Karpas-422 (cell line): Measurements from ENCODE around the gene RPGRIP1L. TPM values are rescaled to one million over a fixed set of nuclear protein-coding genes. Genes with fewer than 3 reads are reported as not detected.

ENCODE experiments used
- DNase-seq: peaks from one replicate; pipeline ENCODE4 v3.0.0-alpha.2; 2015
- H2AFZ ChIP-seq: fragments of 200-600 bp; sonication (generic); 2 replicates; pipeline ENCODE4 v1.6.1; 2014; ENCODE audit warnings: antibody characterized with exemption, low read length, mixed read lengths
- H3K27ac ChIP-seq: fragments of 200-600 bp; sonication (generic); 2 replicates; pipeline ENCODE4 v1.5.1; 2014; ENCODE audit warnings: mild to moderate bottlenecking, low read length, moderate library complexity
- H3K27me3 ChIP-seq: fragments of 200-600 bp; sonication (generic); 2 replicates; pipeline ENCODE4 v1.6.1; 2014; ENCODE audit warnings: low read length, mixed read lengths
- H3K36me3 ChIP-seq: fragments of 200-600 bp; sonication (generic); 2 replicates; pipeline ENCODE4 v1.6.1; 2014; ENCODE audit warnings: low read length, mixed read lengths; ENCODE audit not compliant: insufficient read depth
- H3K4me1 ChIP-seq: fragments of 200-600 bp; sonication (generic); 2 replicates; pipeline ENCODE4 v1.6.1; 2014; ENCODE audit warnings: mild to moderate bottlenecking, low read length, mixed read lengths
- H3K4me2 ChIP-seq: fragments of 200-600 bp; sonication (generic); 2 replicates; pipeline ENCODE4 v1.6.1; 2014; ENCODE audit warnings: low read length, low read depth, mild to moderate bottlenecking; ENCODE audit not compliant: poor library complexity, severe bottlenecking
- H3K4me3 ChIP-seq: fragments of 200-600 bp; sonication (generic); 2 replicates; pipeline ENCODE4 v1.5.1; 2014; ENCODE audit warnings: mild to moderate bottlenecking, antibody characterized with exemption, low read length, mixed read lengths
- H3K79me2 ChIP-seq: fragments of 200-600 bp; sonication (generic); 2 replicates; pipeline ENCODE4 v1.6.1; 2014; ENCODE audit warnings: mild to moderate bottlenecking, low read length, mixed read lengths
- H3K9ac ChIP-seq: fragments of 200-600 bp; sonication (generic); 2 replicates; pipeline ENCODE4 v1.6.0; 2014; ENCODE audit warnings: low read length
- H3K9me2 ChIP-seq: fragments of 200-600 bp; sonication (generic), shearing (Covaris generic); replicated peaks from 2 replicates; pipeline ENCODE4 v1.6.0; 2014; ENCODE audit warnings: mild to moderate bottlenecking, low read length, moderate library complexity; ENCODE audit not compliant: insufficient read depth
- H3K9me3 ChIP-seq: fragments of 300-700, 200-600 bp; sonication (generic); 2 replicates; pipeline ENCODE4 v1.6.1; 2014; ENCODE audit warnings: low read length, mixed read lengths
- H4K20me1 ChIP-seq: fragments of 200-600 bp; sonication (generic); 2 replicates; pipeline ENCODE4 v1.6.1; 2014; ENCODE audit warnings: mild to moderate bottlenecking, antibody characterized with exemption, low read length, low read depth; ENCODE audit not compliant: insufficient read depth
- total RNA-seq: library from RNA; depleted of rRNA; stranded (reverse); fragments of >200 nt; shearing (Covaris generic); gene quantifications from 2 replicates; pipeline ENCODE4 v1.2.3, GENCODE V29; 2014; ENCODE audit warnings: low replicate concordance

RPGRIP1L gene
- total RNA-seq, 1 experiment from 2014 or later = 19.1 TPM

DNA sequence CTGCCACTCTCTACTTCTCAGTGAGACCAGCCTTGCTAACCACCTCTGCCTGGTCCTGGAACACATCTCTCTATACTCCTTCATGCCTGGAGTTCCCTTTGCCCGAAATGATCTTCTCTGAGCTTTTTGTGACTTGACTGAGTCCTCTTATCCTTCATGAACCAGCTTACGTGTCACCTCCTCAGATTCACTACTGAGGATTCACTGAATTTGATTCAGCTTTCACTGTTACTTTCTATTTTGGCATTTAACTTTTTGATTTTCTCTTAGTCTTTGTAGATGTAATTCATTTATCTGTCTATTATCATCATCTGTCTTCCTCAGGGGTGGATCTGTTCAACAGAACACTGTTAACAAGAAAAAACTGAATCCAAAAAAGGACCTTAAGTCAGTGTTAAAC, 95.6 kb downstream of the RPGRIP1L start:
- H3K27me3 ChIP-seq = no peaks in the 10 kb centered on the region
- H4K20me1 ChIP-seq = no peaks in the 10 kb centered on the region
- H3K27ac ChIP-seq = peak overlapping the region; percentile 47
- peaks cover 21% of the 10 kb centered on the region for H3K4me1 ChIP-seq
- no peaks in the 10 kb centered on the region for H3K9me2 ChIP-seq
- peaks cover 16% of the 10 kb centered on the region; the same call in 1 of the 2 replicates for H3K36me3 ChIP-seq
- H2AFZ ChIP-seq = no peak overlapping the region
- DNase-seq = no peak
- H3K79me2 ChIP-seq = peaks cover 4% of the 10 kb centered on the region; the same call in 1 of the 2 replicates
- H3K9ac ChIP-seq = no peak overlapping the region
- no peak overlapping the region for H3K4me3 ChIP-seq
- H3K9me3 ChIP-seq = no peaks in the 10 kb centered on the region
- H3K4me2 ChIP-seq = no peak overlapping the region

DNA sequence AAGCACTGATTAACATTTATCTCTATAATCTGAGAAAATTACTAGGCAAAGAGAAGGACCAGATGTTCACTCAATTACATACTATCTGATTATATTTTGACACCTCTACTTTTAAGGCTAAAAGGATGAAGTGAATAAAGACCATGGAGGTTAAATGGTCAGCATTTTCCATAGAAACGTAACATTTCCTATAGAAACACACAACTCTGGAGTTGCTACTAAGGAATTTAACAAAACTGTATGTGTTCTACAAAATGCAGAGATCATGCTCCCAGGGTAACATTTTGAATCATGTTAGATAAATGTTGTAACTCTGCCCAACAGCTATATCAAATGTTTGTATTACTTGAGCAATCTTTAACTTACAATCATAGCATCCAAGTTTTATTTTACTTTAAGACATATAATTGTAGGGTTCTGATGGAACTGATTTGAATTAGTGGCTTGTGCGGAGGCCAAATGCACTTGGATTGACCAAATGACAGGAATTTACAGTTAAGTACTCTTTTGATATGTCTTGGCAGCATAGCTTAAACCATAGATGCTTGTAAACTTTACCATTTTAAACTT, 97.7 kb downstream of the RPGRIP1L start:
- H3K36me3 ChIP-seq = peaks cover 11% of the 10 kb centered on the region; the same call in 1 of the 2 replicates
- H3K4me2 ChIP-seq = no peak overlapping the region
- H4K20me1 ChIP-seq = no peaks in the 10 kb centered on the region
- no peak for DNase-seq
- H3K79me2 ChIP-seq = no peaks in the 10 kb centered on the region
- no peak overlapping the region for H3K4me3 ChIP-seq
- no peaks in the 10 kb centered on the region for H3K27me3 ChIP-seq
- peaks cover 30% of the 10 kb centered on the region for H3K4me1 ChIP-seq
- no peak overlapping the region for H2AFZ ChIP-seq
- H3K9me3 ChIP-seq = no peaks in the 10 kb centered on the region
- H3K9me2 ChIP-seq = no peaks in the 10 kb centered on the region
- H3K9ac ChIP-seq = no peak overlapping the region
- H3K27ac ChIP-seq = no peak overlapping the region

- no peak for DNase-seq
- peaks cover 35% of the 10 kb centered on the region for H3K4me1 ChIP-seq
- H4K20me1 ChIP-seq = no peaks in the 10 kb centered on the region
- H3K27ac ChIP-seq = no peak overlapping the region
- no peak overlapping the region for H2AFZ ChIP-seq
- no peak overlapping the region for H3K4me3 ChIP-seq
- no peaks in the 10 kb centered on the region for H3K9me2 ChIP-seq
- H3K9me3 ChIP-seq = no peaks in the 10 kb centered on the region
- no peaks in the 10 kb centered on the region for H3K27me3 ChIP-seq
- H3K79me2 ChIP-seq = no peaks in the 10 kb centered on the region
- no peak overlapping the region for H3K9ac ChIP-seq
- no peak overlapping the region for H3K4me2 ChIP-seq
- H3K36me3 ChIP-seq = peaks cover 10% of the 10 kb centered on the region; the same call in 1 of the 2 replicates
Observed at GRCh38 chr16:53605356-53605755, 98.3 kb downstream of the RPGRIP1L start.

- H4K20me1 ChIP-seq = no peaks in the 10 kb centered on the region
- no peaks in the 10 kb centered on the region for H3K79me2 ChIP-seq
- no peak for DNase-seq
- H2AFZ ChIP-seq = no peak overlapping the region
- no peak overlapping the region for H3K4me3 ChIP-seq
- H3K9me3 ChIP-seq = no peaks in the 10 kb centered on the region
- H3K9ac ChIP-seq = no peak overlapping the region
- peaks cover 19% of the 10 kb centered on the region; the same call in 1 of the 2 replicates for H3K36me3 ChIP-seq
- H3K4me2 ChIP-seq = no peak overlapping the region
- peaks cover 14% of the 10 kb centered on the region for H3K4me1 ChIP-seq
- no peak overlapping the region for H3K27ac ChIP-seq
- no peaks in the 10 kb centered on the region for H3K9me2 ChIP-seq
- no peaks in the 10 kb centered on the region for H3K27me3 ChIP-seq
Observed at GRCh38 chr16:53601961-53602360, 101.7 kb downstream of the RPGRIP1L start.

- Histone ChIP-seq H2AFZ (no peak overlapping the region), H3K9ac (no peak overlapping the region), H3K36me3 (peaks cover 25% of the 10 kb centered on the region; the same call in 1 of the 2 replicates), H4K20me1 (no peaks in the 10 kb centered on the region), H3K27ac (0 out of 2 replicates have a peak overlapping the region, but pooled peaks have one; percentile 18), H3K27me3 (no peaks in the 10 kb centered on the region), H3K9me3 (no peaks in the 10 kb centered on the region), H3K4me3 (no peak overlapping the region), H3K79me2 (no peaks in the 10 kb centered on the region), H3K4me1 (peaks cover 14% of the 10 kb centered on the region), H3K9me2 (no peaks in the 10 kb centered on the region), H3K4me2 (no peak overlapping the region)
- no peak for DNase-seq
Observed at GRCh38 chr16:53600616-53601015, 103.0 kb downstream of the RPGRIP1L start.

GRCh38 chr16:53600126-53600525, 103.5 kb downstream of the RPGRIP1L start:
- Histone ChIP-seq H3K4me1 (peaks cover 14% of the 10 kb centered on the region), H2AFZ (no peak overlapping the region), H3K79me2 (no peaks in the 10 kb centered on the region), H3K9me2 (no peaks in the 10 kb centered on the region), H3K4me2 (no peak overlapping the region), H3K9ac (no peak overlapping the region), H4K20me1 (no peaks in the 10 kb centered on the region), H3K27ac (no peak overlapping the region), H3K4me3 (no peak overlapping the region), H3K9me3 (no peaks in the 10 kb centered on the region), H3K36me3 (peaks cover 25% of the 10 kb centered on the region; the same call in 1 of the 2 replicates), H3K27me3 (no peaks in the 10 kb centered on the region)
- DNase-seq = no peak

GRCh38 chr16:53599548-53599947, 104.1 kb downstream of the RPGRIP1L start:
- Histone ChIP-seq H3K79me2 (no peaks in the 10 kb centered on the region), H3K4me2 (no peak overlapping the region), H2AFZ (no peak overlapping the region), H3K9me2 (no peaks in the 10 kb centered on the region), H3K36me3 (peaks cover 23% of the 10 kb centered on the region; the same call in 1 of the 2 replicates), H3K27me3 (no peaks in the 10 kb centered on the region), H3K9me3 (no peaks in the 10 kb centered on the region), H3K9ac (no peak overlapping the region), H4K20me1 (no peaks in the 10 kb centered on the region), H3K4me3 (no peak overlapping the region), H3K4me1 (peaks cover 14% of the 10 kb centered on the region), H3K27ac (no peak overlapping the region)
- DNase-seq = no peak

DNA sequence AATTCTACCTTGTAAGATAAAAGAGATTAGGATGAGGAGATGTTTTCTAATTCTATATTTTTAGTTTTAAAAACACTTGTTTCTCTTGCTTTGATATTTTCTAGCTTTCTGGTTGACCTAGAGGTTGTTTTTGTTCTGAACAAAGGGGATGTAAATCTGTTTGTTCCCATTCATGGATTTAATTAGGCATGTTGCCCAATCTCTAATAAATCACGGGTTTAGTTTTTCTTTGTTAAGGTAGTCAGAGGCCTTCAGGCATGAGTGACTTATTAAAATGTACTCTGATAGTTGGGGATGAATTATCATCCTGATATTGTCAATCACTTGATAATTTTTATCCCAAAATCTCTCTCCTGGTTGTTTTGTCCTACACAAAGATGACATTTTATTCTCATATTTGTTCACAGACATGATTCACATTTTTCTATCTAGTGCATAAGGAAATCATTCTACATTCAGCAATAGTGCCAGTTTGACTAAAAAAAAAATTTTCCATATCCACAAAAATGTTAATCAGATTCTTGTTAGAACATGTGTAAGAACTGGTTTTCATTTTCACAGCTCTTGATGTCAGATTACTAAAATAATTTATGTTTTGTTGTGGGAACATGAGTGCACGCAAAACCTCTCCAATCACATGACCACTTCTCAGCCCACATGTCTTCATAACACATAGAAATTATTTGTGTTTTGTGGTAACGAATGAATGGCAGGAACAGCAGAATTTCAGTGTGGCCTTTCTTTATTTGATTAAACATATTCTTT, 105.0 kb downstream of the RPGRIP1L start:
- no peaks in the 10 kb centered on the region for H3K9me3 ChIP-seq
- H3K9ac ChIP-seq = no peak overlapping the region
- no peaks in the 10 kb centered on the region for H3K27me3 ChIP-seq
- H2AFZ ChIP-seq = no peak overlapping the region
- H3K36me3 ChIP-seq = peaks cover 16% of the 10 kb centered on the region; the same call in 1 of the 2 replicates
- no peak overlapping the region for H3K27ac ChIP-seq
- no peaks in the 10 kb centered on the region for H3K9me2 ChIP-seq
- no peak overlapping the region for H3K4me2 ChIP-seq
- H3K4me1 ChIP-seq = peaks cover 14% of the 10 kb centered on the region
- no peak overlapping the region for H3K4me3 ChIP-seq
- no peak for DNase-seq
- no peaks in the 10 kb centered on the region for H3K79me2 ChIP-seq
- no peaks in the 10 kb centered on the region for H4K20me1 ChIP-seq
